OCI-LY7 (cell line): ENCODE data around the gene NFKB2.

Experiments
- CTCF ChIP-seq: fragments of 200-600 bp; sonication (generic); conservative IDR thresholded peaks from 2 replicates; pipeline ENCODE4 v1.5.1; 2014; ENCODE audit warnings: mild to moderate bottlenecking, antibody characterized with exemption, low read length, moderate library complexity, mixed read lengths
- EZH2phosphoT487 ChIP-seq: fragments of 200-600 bp; sonication (generic); IDR thresholded peaks from 2 replicates; pipeline ENCODE4 v1.6.1; 2018; ENCODE audit warnings: low read depth, borderline replicate concordance, mild to moderate bottlenecking, mixed run types, antibody characterized with exemption, low read length, moderate library complexity, mixed read lengths

GRCh38 chr10:102411341-102412255, 16.1 kb downstream of the NFKB2 start:
- no peak for TF ChIP-seq CTCF
- TF ChIP-seq EZH2phosphoT487: no peak
